Stimulated activated CD4-positive, alpha-beta T cell treated with anti-CD3 and anti-CD28 coated beads, Interleukin-15, amount 100 ng/mL, for 48 hours (primary cell): ENCODE results near the gene BNC1.
"Not testable (repeated sequence)": the region's sequence is repeated elsewhere in the genome, so short reads cannot be mapped to it uniquely, and the experiment has no call there.

Experiments used
- DNase-seq, 2 donors: peaks; one replicate each; pipeline ENCODE4 v3.0.0-alpha.2; 2020; ENCODE audit warnings: low read depth in 2 of 2

BNC1 gene

DNA sequence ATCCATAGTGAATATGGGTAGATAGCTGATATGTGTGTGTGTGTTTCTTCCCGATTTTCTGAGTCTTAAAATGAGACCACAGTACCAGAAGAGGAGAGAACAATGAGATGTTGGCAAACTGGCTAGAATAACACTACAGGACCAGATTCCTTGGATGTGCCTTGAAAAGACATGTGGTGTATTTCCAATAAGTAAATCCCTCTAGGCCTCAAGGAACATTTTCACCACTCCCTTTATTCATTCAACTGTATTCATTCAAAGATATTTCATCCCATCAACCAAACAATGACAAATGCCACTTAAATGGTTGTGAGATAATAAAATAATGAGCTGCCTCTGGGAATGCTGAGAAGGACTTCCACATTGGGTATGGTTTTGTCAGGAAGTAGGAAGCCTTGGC, 8.7 kb upstream of the BNC1 start:
- no peak for DNase-seq

DNA sequence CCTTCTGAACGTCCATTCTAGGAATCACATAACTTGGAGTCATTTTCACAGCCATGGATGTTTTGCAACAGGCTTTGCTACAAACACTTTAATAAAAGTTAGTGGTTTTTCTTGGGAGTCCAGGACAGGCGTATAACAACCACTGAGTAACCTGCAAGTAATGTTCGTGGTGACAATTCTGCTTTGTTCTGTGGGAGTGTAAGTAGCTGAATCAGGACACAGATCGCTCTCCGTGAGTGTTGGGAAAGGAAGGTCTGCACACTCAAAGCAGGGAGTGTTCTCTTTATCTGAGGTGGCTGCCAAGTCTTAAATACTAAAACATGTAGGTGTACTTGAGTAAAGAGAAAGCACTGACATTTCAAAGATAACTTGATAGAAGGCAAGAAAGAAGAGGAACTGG, 7.9 kb upstream of the BNC1 start:
- DNase-seq, result no peak

DNA sequence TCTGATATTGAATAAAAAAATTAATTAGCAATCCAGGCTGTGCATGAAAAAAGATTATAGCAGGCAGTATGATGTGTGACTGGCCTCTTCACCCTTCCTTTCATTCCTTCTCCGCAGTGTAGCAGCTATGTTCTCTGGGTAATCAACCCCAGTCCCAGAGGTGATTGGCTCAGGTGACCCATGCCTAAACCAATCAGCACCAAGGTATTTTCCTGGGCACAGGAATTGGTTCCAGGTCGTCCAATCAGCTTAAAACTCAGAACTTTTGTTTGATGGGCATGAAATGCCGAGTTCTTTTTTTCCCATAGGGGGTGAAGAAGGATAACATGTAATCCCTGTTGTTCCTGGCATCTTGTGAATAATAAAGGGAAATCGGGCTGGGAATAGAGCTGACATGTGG, 5.8 kb upstream of the BNC1 start:
- no peak for DNase-seq

- DNase-seq, result no peak
Measured at GRCh38 chr15:83289160-83289559, 4.7 kb upstream of the BNC1 start.

DNA sequence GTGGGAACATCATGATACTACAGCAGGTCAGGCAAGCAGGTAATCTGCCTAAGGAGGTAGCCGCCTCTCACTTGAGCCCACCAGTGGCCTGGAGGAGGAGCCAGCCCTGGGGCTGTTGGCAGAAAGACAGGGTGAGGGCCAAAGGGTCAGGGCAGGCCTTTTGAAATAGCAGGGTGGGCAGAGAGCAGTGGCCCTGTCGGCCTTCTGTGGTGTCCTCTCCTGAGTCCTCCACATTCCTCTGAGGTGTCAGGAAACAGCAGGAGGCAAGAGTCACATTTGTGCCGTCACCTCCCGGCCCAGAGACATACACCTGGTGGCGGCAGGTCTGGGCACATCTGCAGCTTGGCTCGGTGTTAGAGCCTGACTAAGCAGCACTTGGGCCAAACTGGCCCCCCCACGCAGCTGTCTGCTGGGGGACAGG, 3.9 kb upstream of the BNC1 start:
- DNase-seq, result no peak

DNA sequence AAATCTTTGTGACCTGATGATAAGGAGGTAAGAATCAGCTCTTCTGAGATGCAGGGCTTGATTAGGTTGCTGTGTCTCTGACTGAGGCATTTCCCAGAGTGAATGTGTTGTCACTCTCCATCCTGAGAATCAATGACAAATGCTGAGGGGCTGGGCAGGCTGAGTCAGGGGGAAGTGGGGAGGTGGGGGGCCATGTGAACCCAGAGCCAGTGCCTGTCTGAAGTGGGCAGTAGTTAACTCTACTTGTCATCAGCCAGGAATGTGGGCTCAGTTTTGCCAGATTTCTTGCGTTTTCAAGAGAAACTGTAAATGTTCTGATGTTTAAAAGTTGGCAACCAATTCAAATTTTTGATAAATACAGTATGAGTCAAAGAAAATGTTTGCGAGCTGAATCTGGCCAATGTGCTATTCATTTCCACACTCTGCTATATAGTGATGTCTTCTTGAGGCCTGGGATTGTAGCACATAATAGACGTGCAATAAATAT, 3.1 kb upstream of the BNC1 start:
- no peak for DNase-seq

DNA sequence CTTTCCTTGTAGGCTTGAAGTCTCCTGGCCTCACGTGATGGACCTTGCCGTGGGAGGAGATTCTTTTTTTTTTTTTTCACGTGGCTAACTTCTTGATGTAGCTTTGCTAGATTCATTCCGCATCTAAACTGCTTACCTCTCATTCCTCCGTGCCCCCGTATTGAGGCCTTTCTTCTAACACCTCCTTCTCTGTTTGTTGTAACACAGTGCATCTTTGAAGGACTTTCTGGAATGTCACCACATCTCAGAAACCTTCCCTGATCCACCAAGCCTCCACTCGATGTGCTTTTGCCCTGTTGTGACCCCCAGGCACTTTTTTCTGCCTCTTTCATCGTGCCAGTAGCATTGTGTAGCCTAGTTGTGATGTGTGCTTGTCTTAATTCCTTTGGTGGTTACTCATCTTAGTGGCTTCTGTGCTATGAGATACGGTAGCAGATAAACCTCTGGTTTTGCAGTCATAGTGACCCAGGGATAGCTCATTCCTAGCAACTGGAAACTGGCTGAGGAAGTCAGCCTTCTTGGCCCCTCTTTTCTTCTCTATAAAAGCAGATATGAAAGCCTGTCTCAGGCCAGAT, 1.6 kb upstream of the BNC1 start:
- no peak for DNase-seq

DNA sequence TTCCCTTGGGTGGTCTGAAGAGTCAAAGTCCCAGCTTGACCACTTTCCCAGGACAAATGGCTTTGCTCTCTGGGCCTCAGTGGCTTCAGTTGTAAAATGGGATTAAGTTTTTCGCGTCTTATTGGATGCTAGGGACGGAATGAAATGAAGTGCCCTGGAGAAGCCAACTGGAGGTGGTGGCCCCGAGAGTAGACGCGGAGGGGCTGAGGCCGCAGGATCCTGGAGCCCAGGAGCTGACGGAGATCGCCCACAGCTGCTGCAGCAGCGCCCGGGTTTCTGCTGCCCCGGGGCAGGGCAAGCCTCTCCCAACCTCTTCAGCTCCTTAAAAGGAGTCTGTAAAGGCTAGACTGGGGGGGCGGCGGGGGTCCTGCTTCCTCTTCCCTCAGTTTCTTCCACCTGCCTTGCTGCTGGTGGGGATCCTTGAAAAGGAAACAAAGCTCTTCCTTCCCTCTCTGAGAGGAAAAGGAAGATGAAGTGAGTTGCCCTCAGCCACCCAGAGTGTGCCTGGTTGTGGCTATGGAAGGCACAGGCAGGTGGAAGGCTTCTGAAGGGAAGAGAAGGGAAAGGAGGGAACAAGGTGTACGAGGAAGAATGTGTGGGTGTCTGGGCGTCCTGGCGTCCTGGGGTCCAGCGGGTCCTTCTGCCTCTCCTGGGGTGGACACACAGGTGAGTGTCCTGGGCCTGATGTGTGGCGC, 967 bp upstream of the BNC1 start:
- no peak for DNase-seq

- DNase-seq, result no peak
Measured at GRCh38 chr15:83283813-83284558, 478 bp downstream of the BNC1 start.

DNA sequence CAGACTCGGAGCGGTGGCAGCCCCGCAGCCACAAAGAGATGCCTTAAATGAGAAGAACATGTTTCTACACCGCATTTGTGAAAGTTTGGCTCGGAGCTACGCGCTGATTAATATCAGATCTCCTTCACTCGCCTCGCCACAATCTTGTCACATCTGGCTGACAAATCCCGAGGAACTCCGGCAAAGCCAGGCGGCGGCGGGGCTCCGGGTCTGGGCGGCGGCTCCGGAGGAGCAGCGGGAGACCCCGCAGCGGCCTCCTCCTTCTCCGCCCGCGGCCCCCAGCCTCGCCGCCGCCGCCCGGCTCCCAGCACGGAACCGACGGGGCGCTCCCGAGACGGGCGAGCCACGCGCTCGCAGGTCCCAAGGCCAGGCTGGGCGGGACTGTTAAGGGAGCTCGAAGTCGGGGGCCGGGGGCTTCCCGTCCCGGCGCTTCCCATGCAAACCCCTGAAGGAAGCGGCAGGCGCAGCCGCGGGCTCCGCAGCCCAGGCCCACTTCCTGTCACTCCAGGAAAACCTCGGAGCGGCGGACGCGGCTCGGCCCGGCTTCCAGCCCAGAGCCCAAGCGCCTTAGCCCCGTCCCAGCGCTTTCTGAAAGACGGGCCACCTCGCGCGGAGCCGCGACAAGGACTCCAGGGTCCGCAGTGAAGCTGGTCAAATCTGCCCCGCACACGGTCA, 1.2 kb downstream of the BNC1 start:
- no peak for DNase-seq

GRCh38 chr15:83282776-83283137, 1.7 kb downstream of the BNC1 start:
- no peak for DNase-seq

GRCh38 chr15:83282141-83282540, 2.3 kb downstream of the BNC1 start:
- DNase-seq, result no peak

- DNase-seq, result no peak
Measured at GRCh38 chr15:83278191-83278590, 6.3 kb downstream of the BNC1 start.

DNA sequence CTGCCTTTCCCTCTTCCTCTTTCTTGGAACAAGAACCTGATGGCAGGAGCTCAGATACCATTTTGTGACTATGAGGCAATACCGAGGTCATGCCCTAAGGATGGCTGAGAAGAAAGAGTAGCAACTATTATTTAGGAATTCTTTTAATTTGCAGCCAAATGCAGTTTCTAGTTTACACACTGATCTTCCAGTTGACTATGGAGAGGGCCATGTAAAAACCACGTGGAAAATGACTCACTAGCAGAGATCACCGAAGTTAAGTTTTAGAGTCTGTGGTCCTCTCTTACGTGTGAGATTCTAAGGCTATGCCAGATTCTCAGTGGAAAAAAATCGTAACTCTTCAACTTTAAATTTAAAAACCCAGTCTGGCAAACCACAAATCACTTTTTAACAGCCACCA, 7.8 kb downstream of the BNC1 start:
- DNase-seq, result no peak

GRCh38 chr15:83275412-83275811, 9.1 kb downstream of the BNC1 start:
- no peak for DNase-seq

DNA sequence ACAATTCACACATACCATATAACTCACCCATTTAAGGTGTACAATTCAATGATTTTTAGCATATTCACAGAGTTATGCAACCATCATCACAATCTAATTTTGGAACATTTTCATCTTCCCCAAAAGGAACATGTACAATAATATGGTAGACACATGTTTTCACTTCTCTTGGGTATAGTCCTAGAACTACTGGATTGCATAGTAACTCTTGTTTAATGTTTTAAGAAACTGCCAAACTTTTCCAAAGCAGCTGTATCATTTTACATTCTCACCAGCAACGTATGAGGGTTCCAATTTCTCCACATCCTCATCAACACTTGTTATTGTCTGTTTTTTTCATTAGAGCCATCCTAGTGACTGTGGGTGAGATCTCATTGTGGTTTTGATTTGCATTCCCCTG, 14.3 kb downstream of the BNC1 start:
- no peak for DNase-seq

DNA sequence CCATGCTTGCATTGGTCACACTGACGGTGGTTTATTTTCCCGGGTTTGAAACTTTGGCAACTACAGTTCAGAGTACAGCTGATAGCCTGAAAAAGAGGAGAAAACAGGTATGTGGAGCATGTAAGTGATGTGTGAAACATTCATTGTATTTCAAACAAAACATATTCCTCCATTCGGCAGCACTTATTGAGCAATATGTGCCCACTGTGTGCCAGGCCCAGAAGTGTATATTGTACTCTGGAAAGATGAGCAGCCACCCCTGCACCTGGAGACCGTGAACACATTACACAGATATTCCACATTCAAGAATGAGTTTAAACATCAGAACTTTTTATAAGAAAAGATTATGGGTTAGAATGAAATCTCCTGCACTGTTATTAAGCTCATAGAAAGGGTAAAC, 16.3 kb downstream of the BNC1 start:
- DNase-seq, result no peak

DNA sequence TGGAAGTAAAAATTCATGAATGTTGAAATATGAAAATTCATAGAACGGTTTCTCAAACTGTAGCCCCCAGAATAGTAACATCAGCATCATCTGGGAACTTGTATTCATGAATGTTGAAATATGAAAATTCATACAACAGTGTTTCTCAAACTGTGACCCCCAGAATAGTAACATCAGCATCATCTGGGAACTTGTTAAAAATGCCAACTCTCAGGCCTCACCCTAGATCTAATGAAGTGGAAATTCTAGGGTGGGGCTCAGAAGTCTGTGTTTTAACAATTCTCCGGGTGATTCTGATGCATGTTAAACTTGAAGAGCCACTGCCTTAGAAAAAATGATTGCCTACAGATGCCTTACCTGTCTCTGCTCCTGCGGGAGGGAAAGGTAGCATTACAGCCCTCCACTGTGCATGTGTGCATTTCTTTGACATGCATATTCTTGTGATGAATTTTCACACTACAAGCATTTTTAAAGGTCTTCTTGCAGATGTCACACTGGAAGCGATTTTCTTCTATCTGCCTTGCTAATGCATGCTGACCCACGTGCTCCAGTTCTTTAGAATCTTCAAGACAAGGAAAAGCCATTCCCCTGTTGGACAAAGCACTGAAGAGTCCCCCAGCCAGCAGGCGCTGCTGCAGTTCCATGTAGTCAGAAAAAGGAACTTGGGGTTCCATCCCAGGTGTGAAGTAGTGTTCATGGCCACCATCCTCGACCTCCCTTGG, 21.7 kb downstream of the BNC1 start:
- DNase-seq, result no peak

GRCh38 chr15:83262181-83262580, 22.3 kb downstream of the BNC1 start:
- DNase-seq, result not testable (repeated sequence)

DNA sequence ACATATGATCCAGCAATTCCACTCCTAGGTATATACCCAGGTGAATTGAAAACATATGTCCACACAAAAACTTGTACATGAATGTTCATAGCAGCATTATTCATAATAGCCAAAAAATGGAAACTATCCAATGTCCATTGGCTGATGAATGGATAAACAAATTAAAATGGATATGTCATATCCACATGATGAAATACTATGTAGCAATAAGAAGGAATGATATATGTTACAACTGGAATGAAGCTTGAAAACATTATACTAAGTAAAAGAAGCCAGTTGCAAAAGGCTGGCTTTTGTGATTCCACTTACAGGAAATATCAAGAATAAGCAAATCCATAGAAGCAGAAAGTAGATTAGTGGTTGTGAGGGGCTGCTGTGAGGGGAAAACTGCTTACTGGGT, 33.7 kb downstream of the BNC1 start:
- no peak for DNase-seq

- no peak for DNase-seq
Measured at GRCh38 chr15:83249030-83249343, 35.5 kb downstream of the BNC1 start.
